ENCODE data around the gene SPEF1.
"Not testable (repeated sequence)": the region's sequence is repeated elsewhere in the genome, so short reads cannot be mapped to it uniquely, and the experiment has no call there.

Gene SPEF1, protein sequence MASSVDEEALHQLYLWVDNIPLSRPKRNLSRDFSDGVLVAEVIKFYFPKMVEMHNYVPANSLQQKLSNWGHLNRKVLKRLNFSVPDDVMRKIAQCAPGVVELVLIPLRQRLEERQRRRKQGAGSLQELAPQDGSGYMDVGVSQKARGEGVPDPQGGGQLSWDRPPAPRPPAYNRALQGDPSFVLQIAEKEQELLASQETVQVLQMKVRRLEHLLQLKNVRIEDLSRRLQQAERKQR

DNA sequence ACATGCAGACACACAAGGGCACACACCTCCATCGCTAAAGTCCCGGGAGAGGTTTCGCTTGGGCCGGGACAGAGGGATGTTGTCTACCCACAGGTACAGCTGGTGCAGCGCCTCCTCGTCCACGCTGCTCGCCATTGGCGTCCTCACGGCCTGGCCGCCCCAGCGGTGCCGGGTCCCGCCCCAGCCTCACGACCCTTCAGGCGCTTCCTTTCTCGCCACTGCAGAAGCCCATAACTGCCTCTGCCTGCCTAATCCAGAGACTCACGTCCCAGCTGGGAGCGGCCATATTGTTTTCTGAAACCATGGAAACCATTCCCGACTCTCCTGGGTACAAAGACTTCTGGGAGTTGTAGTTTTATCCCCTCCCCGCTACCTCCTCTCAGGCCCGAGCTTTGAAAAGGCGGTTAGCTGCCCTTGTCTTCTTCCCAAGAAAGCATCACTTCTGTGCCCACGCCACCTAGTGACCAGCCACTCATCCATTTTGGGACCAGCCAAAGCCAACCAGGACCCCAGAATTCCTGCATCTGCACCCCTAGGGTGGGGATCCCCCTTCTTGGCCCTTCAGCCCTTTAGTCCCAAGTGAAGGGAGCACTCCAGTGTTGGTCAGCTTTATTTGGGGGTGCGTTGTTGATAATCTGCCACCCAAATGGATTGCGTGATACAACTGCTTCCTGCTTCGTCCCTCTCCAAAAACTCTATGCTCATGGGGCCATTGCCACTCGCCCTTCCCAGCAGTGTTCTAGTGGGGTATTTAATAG is at the start of gene SPEF1:
SPEF1 (minus strand) TSS at position 296 of the 758 bp plus-strand sequence; CDS start at position 135, 161 bp downstream.
- peak; percentile 86 for DNase-seq

DNA sequence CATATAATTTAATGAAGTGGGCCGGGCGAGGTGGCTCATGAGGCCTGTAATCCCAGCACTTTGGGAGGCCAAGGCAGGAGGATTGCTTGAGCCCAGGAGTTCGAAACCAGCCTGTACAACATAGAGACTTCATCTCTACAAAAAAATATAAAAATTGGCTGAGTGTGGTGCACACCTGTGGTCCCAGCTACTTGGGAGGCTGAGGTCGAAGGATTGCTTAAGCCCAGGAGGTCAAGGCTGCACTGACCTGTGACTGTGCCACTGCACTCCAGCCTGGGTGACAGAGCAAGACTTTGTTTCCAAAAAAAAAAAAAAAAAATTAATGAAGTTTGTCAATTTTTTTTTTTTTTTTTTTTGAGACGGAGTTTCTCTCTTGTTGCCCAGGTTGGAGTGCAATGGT is 48.6 kb upstream of the SPEF1 start:
- not testable (repeated sequence) for DNase-seq

DNA sequence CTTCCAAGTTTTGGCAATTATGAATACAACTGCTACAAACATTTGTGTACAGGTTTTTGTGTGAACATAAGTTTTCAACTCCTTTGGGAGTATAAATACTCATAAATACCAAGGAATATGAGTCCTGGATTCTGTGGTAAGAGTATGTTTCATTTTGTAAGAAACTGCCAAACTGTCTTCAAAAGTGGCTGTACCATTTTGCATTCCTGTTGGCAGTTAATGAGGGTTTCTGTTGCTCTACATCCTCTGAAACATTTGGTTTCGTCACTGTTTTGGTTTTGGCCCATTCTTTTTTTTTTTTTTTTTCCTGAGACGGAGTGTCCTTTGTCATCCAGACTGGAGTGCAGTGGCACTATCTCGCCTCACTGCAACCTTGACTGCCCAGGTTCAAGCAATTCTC is 47.5 kb upstream of the SPEF1 start:
- no peak for DNase-seq

DNA sequence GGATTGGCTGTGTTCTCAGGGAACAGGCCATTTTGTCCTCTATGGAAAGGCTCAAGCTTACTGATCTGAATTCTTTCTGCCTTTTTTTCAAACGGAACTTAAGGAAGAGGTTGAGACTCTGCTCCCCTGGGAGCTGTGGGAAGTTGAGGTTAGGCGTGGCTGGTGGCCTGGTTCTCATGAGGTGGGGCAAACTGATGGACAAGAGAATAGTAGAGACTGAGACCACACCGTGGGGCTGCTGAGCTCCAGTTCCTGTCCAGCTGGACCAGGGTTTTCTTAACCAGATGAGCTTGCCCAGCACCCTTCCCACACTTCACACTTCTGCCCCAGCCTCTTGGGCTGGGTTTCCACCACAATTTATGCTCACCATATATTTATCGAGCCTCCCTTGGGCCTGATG is 45.2 kb upstream of the SPEF1 start:
- DNase-seq, result no peak

DNA sequence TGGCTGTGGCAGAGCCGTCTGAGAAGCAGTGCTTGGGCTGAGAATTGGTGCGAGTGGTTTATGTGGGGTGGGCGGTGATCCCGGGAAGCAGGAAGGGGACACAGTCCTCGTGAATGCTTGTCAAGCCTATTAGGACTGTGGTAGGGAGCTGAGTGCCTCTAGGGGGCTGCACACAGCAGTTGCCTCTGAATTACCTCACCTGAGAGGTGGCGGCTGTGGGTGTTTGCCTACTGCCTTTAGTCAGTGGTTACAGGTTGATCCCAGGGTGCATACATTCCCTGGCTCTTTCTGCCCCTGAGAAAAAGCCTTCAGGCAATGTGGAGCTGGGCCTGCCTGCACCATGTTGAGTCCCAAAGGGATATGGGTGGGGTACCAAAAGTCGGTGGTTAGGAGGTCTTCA is 44.3 kb upstream of the SPEF1 start:
- DNase-seq, result no peak

DNA sequence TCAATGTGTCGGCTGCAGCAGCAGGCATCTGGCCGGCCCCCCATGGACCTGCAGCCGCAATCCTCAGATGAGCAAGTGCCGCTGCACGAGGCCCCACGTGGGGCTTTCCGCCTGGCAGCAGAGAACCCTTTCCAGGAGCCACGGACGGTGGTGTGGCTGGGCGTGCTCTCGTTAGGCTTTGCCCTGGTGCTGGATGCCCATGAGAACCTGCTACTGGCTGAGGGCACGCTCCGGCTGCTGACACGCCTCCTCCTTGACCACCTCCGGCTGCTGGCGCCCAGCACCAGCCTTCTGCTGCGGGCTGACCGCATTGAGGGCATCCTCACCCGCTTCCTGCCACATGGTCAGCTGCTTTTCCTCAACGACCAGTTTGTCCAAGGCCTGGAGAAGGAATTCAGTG is 42.6 kb upstream of the SPEF1 start:
- no peak for DNase-seq

DNA sequence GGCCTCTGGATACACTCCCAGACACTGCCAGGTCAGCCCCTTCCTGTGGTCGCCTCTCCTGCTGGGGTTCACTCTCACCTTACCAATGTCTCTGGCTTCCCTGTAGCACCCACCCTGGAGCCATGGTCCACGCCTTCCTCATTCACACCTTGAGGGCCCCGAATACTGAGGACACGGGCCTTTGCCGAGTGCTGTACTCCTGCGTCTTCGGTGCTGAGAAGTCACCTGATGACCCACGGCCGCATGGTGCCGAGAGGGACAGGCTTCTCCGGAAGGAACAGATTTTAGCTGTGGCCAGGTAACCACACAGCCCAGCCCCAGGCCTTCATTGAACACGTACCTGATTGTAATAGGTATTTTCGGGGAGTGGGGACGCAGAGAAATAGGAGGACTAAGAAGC is 40.7 kb upstream of the SPEF1 start:
- DNase-seq, result no peak

DNA sequence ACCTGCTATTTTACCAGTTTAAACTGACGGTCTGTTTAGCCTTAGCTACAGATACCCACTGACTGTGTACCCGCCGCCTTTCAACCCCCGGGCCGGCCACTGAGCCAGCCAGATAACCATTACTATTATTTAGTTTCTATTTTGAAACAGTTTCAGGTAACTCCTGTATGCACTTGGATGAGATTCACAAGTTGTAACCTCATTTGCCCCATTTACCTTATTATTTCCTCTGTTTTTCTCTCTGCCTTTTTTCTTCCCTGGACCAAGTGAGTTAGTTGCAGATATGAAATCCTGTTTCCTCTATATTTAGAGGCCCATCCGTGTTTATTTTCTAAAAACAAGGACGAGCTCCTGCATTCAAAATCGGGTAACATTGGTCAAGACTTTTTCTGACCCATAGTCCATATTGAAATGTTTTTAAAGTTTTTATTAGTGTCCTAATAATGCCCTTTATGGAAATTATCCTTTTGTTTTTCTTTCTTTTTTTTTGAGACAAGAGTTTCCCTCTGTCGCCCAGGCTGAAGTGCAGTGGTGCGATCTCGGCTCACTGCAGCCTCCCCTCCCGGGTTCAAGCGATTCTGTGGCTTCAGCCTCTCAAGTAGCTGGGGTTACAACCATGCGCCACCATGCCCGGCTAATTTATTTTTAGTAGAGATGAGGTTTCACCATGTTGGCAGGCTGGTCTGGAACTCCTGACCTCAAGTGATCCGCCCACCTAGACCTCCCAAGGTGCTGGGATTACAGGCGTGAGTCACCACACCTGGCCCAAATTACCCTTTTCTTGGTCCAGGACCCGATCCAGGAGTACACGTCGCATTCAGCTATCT is 39.9 kb upstream of the SPEF1 start:
- no peak for DNase-seq

DNA sequence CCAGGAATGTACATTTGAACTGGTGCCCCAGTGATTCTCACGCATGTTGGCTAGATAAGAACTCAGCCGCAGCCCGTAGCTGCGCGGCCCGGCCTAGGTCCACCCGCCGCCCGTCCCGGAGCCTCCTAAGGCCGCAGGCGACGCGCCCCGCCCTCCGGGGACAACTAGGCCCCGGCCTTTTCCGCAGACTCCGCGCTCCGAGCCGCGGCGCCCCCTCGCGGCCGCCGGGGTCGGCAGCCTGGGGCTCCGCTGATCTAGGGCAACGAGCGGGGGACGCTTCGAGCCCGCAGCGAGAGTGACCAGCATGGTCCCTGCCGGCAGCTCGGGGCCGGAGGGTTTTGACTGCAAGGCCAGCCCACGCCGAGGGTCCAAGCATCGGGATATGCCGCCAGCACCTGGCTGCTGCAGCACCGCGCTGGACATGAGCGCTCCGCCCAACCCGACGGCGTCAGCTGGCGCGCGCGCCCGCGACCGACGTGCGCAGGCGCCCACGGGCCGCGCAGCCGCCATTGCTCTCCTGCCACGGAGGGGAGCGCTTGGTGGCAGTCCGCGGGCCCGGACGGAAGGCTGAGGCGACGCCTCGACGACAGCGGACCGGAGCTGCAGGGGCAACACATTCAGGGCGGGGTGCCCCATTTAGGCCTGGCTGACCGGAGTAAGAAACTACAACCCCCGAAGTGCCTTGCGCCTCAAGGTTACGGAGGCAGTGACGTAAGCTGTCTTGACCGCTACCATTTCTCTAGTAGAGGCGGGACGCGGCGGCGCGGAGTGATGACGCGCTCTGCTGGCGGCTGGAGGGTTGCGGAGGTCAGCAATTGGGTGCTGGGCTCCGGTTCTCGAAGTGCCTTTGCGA is 39.0 kb upstream of the SPEF1 start, which contains the start of gene AP5S1:
AP5S1 (plus strand) TSS at position 500 of the 853 bp plus-strand sequence. CDS start 1,571 bp downstream, outside the sequence.
- DNase-seq, result peak; percentile 96

DNA sequence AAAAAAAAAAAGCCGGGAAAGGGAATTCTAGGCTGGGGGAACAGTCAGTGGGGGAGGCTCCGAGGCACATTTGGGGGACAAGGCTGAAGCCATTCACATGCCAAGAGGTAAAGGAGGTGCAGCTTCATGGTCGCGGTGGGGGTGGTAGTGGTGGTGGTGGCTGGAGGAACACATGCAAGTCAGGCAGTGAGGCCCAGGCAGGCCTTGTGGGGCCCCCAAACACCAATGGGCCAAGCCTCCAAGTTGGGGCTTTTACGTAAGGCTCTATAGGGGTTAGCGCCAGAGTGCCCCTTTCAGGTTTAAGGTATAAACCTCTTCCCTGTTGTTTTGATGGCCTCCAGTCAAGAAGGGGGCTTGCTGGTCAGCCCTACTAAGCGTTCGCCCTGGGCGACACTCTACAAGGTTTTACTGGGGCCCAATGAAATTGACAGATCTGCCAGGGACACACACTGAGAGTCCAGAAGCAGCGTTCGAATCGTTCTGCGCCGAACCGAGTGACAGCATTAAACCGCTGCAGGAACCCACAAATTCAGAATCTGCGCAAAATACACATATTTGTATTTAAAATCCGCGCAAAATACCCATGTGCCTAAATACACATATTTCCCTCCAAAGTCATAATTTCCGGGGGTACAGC is 38.3 kb upstream of the SPEF1 start:
- no peak for DNase-seq

DNA sequence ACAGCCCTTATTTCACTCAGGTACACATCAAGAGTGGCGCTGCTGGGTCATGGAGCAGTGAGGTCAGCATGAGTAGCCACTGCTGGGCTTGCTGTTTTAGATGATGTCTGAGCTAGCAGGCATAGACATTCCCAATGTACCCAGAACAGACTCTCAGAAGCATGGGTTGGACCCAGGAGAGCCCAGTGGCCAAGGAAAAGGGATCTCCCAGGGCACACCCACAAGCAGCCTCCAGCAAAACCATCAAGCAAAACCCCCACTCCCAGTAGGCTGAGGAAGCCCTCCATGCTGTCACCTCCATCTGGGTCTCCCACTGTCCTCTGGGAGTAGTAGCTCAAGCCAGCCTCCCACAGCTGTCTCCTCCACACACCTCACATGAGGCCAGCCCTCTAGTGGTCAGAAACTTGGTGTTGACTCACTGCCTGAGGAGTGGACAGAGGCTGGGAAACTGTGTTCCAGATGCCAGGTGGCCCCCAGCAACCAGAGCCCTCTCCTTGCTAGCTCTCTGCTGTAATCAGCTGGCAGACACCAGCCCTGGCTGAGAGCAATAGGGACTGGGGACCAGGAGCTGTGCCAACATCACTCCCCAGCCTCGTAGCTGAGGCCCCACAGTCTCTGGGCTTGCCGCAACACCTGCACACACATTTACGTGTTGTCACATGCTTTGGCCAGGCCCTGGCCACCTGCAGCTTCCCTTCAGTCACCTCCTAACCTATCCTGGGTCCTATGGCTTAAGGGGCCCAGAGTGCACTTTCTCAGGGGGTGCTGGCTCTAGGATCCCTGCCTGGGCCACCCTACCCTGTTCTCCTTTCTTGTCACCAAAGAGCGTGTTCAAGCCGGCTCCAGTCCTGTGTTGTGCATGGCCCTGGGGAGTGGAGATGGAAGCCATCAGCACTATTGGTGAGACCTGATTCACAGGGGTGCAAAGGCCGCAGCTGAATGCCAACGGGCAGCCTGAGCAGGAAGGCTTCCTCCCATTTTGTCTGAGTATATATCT is 37.2 kb upstream of the SPEF1 start:
- DNase-seq, result peak; percentile 64

DNA sequence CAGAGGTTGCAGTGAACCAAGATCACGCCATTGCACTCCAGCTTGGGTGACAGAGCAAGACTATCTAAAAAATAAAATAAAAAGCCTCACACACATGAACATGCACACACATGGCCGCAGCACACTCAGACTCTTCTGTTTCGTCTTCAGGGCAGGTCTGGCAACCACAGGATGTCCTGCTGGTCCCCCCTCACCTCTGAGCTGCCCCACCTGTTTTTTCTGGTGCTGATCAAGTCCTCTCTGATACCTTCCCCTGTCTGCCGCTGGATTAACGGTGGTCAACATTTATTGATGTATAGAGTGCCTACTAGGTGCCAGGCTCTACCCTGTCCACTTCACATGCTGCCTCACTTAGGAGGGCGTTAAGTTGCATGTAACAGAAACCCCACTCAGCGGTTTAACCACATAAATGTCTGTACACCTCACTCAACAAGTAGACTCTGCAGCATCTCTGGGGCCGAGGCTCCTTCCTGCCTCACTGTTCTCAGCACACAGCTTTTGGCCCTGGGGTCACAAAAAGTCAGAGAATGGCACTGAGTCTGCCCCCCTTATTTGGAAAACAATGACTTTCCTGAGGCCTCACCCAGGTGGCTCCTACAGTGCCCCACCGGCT is 34.6 kb upstream of the SPEF1 start:
- DNase-seq, result no peak

DNA sequence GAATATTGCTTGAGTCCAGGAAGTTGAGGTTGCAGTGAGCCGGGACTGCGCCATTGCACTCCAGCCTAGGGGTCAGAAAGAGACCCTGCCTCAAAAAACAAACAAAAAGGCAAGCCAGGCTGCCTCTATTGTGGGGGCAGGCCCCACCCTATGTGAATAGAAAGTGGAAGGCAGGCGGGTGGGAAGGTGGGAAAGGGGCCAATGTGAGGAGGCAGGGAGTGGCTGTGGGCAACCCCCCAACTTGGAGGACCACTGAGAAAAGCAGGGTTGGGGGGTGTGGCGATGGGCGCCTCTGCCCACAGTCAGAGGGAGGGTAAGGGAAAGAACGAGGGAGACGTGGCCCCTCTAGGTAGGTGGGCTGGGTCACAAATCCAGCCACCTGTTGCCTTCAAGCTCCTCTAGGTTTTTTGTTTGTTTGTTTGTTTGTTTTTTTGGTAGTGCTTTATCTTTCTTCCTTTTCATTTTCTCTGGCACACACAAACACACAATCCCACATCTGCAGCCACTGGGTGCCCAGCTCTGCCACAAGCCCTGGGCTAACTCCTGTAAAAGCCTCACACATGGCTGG is 33.8 kb upstream of the SPEF1 start:
- DNase-seq, result no peak

DNA sequence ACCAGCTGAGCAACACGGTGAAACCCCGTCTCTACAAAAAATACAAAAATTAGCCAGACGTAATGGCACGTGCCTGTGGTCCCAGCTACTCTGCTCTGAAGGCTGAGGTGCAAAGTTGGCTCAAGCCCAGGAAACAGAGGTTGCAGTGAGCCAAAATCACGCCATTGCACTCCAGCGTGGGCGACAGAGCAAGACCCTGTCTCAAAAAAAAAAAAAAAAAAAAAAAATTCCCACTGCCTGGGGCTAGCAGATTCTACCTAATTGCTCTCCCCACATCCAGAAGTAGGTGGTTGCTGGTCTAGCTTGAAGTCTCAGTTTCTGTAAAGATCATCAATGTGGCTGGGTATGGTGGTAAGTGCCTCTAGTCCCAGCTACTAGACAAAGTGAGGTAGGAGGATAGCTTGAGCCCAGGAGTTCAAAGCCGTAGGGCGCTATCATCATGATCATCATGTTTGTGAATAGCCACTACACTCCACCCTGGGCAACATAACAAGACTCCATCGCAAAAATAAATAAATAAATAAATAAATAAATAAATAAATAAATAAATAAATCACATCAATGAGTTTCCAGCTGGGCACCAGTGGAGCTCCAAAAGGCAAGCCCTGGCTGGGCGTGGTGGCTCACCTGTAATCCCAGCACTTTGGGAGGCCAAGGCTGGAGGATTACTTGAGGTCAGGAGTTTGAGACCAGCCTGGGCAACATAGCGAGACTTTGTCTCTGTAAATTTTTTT is 32.8 kb upstream of the SPEF1 start:
- DNase-seq, result no peak

DNA sequence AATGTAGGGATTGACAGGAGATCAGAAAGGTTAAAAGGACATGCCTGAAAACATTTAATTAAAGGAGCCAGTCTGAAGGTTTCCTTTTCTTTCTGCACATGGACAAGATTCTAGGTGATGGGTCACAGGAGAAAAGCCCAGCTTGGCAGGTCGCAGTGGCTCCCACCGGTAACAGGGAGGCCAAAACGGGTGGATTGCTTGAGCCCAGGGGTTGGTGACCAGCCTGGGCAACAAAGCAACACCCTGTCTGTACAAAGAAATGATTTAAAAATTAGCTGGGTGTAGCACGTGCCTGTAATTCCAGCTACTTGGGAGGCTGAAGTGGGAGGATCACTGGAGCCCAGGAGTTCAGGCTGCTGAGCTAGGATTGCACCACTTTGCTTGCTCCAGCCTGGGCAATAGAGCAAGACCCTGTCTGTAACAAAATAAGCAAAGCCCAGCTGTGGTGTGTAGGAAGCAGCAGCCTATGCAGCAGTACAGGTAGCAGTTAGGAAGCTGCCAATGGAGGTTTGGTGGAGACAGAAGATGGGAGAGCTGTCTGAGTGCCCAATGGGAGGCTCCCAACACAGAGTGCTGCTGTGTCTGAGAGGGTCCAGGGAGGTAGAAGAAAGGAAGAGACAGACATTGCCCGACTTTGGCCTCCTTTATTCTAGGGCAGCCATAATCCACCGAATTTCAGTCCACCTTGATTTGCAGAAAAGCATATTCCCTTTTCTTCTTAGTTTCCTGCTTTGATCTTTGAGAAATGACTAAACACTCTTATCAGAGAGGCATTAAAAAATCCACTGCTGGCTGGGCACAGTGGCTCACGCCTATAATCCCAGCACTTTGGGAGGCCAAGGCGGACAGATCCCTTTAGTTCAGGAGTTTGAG is 32.0 kb upstream of the SPEF1 start:
- no peak for DNase-seq

DNA sequence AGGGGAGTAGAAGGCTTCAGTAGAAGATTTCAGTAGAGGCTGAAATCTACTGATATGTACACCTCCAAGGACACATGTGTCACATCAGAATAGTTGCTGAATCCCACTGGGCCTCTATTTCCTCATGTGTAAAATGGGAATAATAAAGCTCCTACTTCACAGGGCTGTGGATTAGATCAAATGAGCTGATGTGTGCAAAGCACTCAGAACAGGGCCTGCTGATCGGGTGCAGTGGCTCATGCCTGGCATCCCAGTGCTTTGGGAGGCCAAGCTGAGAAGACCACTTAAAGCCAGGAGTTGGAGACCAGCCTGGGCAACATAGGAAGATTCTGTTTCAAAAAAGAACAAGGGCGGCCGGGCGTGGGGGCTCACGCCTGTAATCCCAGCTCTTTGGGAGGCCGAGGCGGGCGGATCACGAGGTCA is 31.0 kb upstream of the SPEF1 start:
- no peak for DNase-seq

DNA sequence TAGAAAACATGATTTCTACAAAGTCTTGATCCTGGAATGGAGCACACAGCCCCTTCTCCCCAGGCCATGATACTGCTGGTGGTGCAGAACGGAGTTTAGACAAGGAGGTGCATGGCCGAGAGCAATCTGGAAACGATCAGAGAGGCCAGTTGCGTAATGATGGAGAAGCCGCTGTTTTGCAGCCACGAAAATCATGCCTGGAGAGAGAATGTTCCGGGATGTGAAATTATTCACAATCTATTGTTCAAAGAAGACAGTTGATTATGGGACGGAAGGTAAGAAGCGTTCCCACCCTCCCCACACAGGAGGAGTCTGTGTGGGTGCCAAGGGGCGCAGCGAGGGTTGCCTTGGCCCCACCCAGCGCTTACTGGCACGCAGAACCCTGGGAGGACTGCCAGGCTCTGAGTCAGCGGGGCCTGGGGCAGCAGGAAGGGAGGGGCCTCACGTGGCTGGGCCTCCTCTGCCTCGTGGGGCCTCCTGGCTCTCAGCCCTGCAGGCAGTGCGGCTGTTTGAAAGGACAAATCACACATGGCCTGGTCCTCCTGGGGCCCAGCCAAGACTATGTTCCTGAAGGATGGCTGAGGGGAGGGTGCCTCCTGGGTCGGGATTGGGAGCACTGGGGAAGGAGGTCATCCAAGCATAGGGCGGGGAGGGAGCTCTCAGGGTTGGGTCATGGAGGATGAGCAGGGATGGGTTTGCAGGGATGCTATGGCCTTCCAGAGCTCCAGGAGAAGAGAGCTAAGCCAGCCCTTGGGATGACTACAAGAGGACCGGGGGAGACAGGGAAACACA is 30.4 kb upstream of the SPEF1 start:
- DNase-seq, result peak; percentile 96
